Activated naive CD4-positive, alpha-beta T cell treated with Interleukin-2 at 50 U/mL for 16 hours (primary cell): ENCODE measurements around the gene KLHL40.

Experiments
- DNase-seq: peaks from one replicate; pipeline ENCODE4 v3.0.0-alpha.2; 2020

Gene KLHL40

GRCh38 chr3:42690766-42691680, 5.7 kb downstream of the KLHL40 start:
- DNase-seq = no peak

GRCh38 chr3:42691816-42692666, 6.7 kb downstream of the KLHL40 start:
- DNase-seq = no peak

- DNase-seq = no peak
These were observed 7.6 kb downstream of the KLHL40 start for GRCh38 chr3:42692667-42693529.

GRCh38 chr3:42693530-42693930, 8.2 kb downstream of the KLHL40 start:
- DNase-seq = no peak

- no peak for DNase-seq
These were observed 9.0 kb downstream of the KLHL40 start for GRCh38 chr3:42694366-42694765.

- DNase-seq = no peak
These were observed 11.3 kb downstream of the KLHL40 start for GRCh38 chr3:42696356-42697288.

- DNase-seq = no peak
These were observed 12.1 kb downstream of the KLHL40 start for GRCh38 chr3:42697289-42698051.

- no peak for DNase-seq
These were observed 13.0 kb downstream of the KLHL40 start for GRCh38 chr3:42698216-42698910.

GRCh38 chr3:42698911-42699230, 13.5 kb downstream of the KLHL40 start:
- DNase-seq = peak; percentile 11

GRCh38 chr3:42699511-42699971, 14.2 kb downstream of the KLHL40 start:
- DNase-seq = no peak

GRCh38 chr3:42700366-42701288, 15.3 kb downstream of the KLHL40 start:
- no peak for DNase-seq

GRCh38 chr3:42701371-42702065, 16.2 kb downstream of the KLHL40 start:
- peak; percentile 56 for DNase-seq

GRCh38 chr3:42702066-42702951, 17.0 kb downstream of the KLHL40 start, which contains the start of gene HHATL:
Gene HHATL, minus strand, starts transcription at chr3:42702798. Its CDS starts 1,972 bp downstream, at chr3:42700826.
- no peak for DNase-seq

GRCh38 chr3:42702982-42703694, 17.8 kb downstream of the KLHL40 start:
- DNase-seq = no peak

- DNase-seq = no peak
These were observed 18.3 kb downstream of the KLHL40 start for GRCh38 chr3:42703695-42704025.

GRCh38 chr3:42704136-42704841, 19.0 kb downstream of the KLHL40 start:
- DNase-seq = no peak
